OCI-LY7 (cell line): ENCODE measurements around the gene SLC2A3. TPM values are rescaled to one million over a fixed set of nuclear protein-coding genes. Genes with fewer than 3 reads are reported as not detected.

Experiments used
- BruUV-seq: library from RNA; stranded (reverse); fragments of 400-500 nt; replicated peaks from 2 replicates; lab custom pipeline; 2021; lab: Mats Ljungman, UMichigan
- CTCF ChIA-PET: fragments of 300-600 bp; sonication (Branson Sonifier 250); formaldehyde crosslinking; loops from one replicate; lab custom pipeline; 2022; ENCODE audit warnings: antibody characterized with exemption; ENCODE audit not compliant: unreplicated experiment; lab: Charles Lee
- POLR2A ChIA-PET: fragments of 300-600 bp; sonication (Branson Sonifier 250); formaldehyde crosslinking; loops from one replicate; lab custom pipeline; 2022; ENCODE audit warnings: antibody characterized with exemption; lab: Charles Lee
- DNase-seq: peaks from one replicate; pipeline ENCODE4 v3.0.0-alpha.2; 2015; ENCODE audit warnings: low spot score
- H2AFZ ChIP-seq: fragments of 200-600 bp; sonication (generic), shearing (Covaris generic); 2 replicates; pipeline ENCODE4 v1.6.1; 2014; ENCODE audit warnings: mild to moderate bottlenecking, antibody characterized with exemption, low read length, moderate library complexity
- H3K27ac ChIP-seq: fragments of 200-600 bp; sonication (generic); 2 replicates; pipeline ENCODE4 v1.5.1; 2014; ENCODE audit warnings: mixed run types, low read depth, mild to moderate bottlenecking, moderate library complexity, low read length, inconsistent platforms; ENCODE audit not compliant: poor library complexity, severe bottlenecking
- H3K36me3 ChIP-seq: fragments of 200-600 bp; sonication (generic); 2 replicates; pipeline ENCODE4 v1.6.1; 2014; ENCODE audit warnings: mild to moderate bottlenecking, antibody characterized with exemption, low read length, moderate library complexity, mixed read lengths; ENCODE audit not compliant: insufficient read depth
- H3K4me1 ChIP-seq: fragments of 200-600 bp; sonication (generic); 2 replicates; pipeline ENCODE4 v1.5.1; 2014; ENCODE audit warnings: mild to moderate bottlenecking, low read length; ENCODE audit not compliant: insufficient read depth, poor library complexity, severe bottlenecking
- H3K4me2 ChIP-seq: fragments of 200-600 bp; sonication (generic); 2 replicates; pipeline ENCODE4 v1.6.1; 2014; ENCODE audit warnings: mild to moderate bottlenecking, low read length
- H3K4me3 ChIP-seq: fragments of 200-600 bp; sonication (generic); 2 replicates; pipeline ENCODE4 v1.5.1; 2014; ENCODE audit warnings: mild to moderate bottlenecking, low read depth, low read length; ENCODE audit not compliant: poor library complexity, severe bottlenecking
- H3K79me2 ChIP-seq: fragments of 200-600 bp; sonication (generic); 2 replicates; pipeline ENCODE4 v1.6.1; 2016; ENCODE audit warnings: low read depth, mild to moderate bottlenecking, low read length, moderate library complexity, mixed read lengths; ENCODE audit not compliant: insufficient read depth
- H3K9me2 ChIP-seq: fragments of 200-600 bp; sonication (generic); 2 replicates; pipeline ENCODE4 v1.6.1; 2016; ENCODE audit warnings: mild to moderate bottlenecking, low read length, mixed read lengths; ENCODE audit not compliant: insufficient read depth
- H3K9me3 ChIP-seq: fragments of 200-600 bp; sonication (generic); 2 replicates; pipeline ENCODE4 v1.6.1; 2014; ENCODE audit warnings: mild to moderate bottlenecking, mixed run types, low read length, mixed read lengths
- H4K20me1 ChIP-seq: fragments of 200-600 bp; sonication (generic); 2 replicates; pipeline ENCODE4 v1.6.1; 2014; ENCODE audit warnings: mild to moderate bottlenecking, antibody characterized with exemption, low read length, moderate library complexity, mixed read lengths; ENCODE audit not compliant: insufficient read depth
- CTCF ChIP-seq: fragments of 200-600 bp; sonication (generic); conservative IDR thresholded peaks from 2 replicates; pipeline ENCODE4 v1.5.1; 2014; ENCODE audit warnings: mild to moderate bottlenecking, antibody characterized with exemption, low read length, moderate library complexity, mixed read lengths
- EZH2phosphoT487 ChIP-seq: fragments of 200-600 bp; sonication (generic); IDR thresholded peaks from 2 replicates; pipeline ENCODE4 v1.6.1; 2018; ENCODE audit warnings: low read depth, borderline replicate concordance, mild to moderate bottlenecking, mixed run types, antibody characterized with exemption, low read length, moderate library complexity, mixed read lengths
- intact Hi-C: fragments of 100-400 bp; cut with micrococcal nuclease; formaldehyde crosslinking; loops from one replicate; pipeline ENCODE4 v1.10.0; 2022; ENCODE audit not compliant: unreplicated experiment
- total RNA-seq, 2 experiments: library from RNA; depleted of rRNA in 1 of 2; stranded (reverse); fragments of >200 nt in 1 of 2; shearing (Covaris generic) in 1 of 2; gene quantifications; 2 replicates each; pipeline ENCODE4 v1.2.3, GENCODE V29; 2014 to 2022

The SLC2A3 gene
- total RNA-seq, 2 experiments from 2014 or later, result 3.9 to 17.9 TPM

DNA sequence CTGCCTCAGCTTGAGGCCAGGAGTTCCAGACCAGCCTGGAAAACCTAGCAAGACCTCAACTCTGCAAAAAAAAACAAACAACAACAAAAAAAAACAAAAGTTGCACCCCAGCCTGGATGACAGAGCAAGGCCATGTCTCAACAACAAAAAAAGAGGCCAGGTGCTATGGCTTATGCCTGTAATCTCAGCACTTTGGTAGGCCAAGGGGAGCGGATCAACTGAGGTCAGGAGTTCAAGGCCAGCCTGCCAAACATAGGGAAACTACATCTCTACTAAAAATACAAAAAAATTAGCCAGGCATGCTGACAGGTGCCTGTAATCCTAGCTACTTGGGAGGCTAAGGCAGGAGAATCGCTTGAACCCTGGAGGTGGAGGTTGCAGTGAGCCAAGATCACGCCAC, 56.7 kb downstream of the SLC2A3 start:
- H2AFZ ChIP-seq, result no peak overlapping the region
- DNase-seq, result no peak
- no peaks in the 10 kb centered on the region for H3K9me3 ChIP-seq
- CTCF ChIA-PET, result no interaction called here
- H4K20me1 ChIP-seq, result no peaks in the 10 kb centered on the region
- H3K36me3 ChIP-seq, result no peaks in the 10 kb centered on the region
- H3K27ac ChIP-seq, result no peak overlapping the region
- no peak for TF ChIP-seq CTCF
- no peak for TF ChIP-seq EZH2phosphoT487
- no peak overlapping the region for H3K4me3 ChIP-seq
- H3K4me2 ChIP-seq, result no peak overlapping the region
- no peaks in the 10 kb centered on the region for H3K4me1 ChIP-seq
- no TSS peak for BruUV-seq
- intact Hi-C loops, result no loop called here
- POLR2A ChIA-PET, result no interaction called here
- H3K9me2 ChIP-seq, result no peaks in the 10 kb centered on the region
- H3K79me2 ChIP-seq, result no peaks in the 10 kb centered on the region

- no peaks in the 10 kb centered on the region for H3K9me2 ChIP-seq
- H3K27ac ChIP-seq, result no peak overlapping the region
- TF ChIP-seq CTCF (no peak), EZH2phosphoT487 (no peak)
- no peak overlapping the region for H2AFZ ChIP-seq
- POLR2A ChIA-PET, result no interaction called here
- DNase-seq, result no peak
- intact Hi-C loops, result no loop called here
- no peak overlapping the region for H3K4me3 ChIP-seq
- CTCF ChIA-PET, result no interaction called here
- H3K4me1 ChIP-seq, result no peaks in the 10 kb centered on the region
- H4K20me1 ChIP-seq, result no peaks in the 10 kb centered on the region
- no peak overlapping the region for H3K4me2 ChIP-seq
- no peaks in the 10 kb centered on the region for H3K9me3 ChIP-seq
- BruUV-seq, result no TSS peak
- H3K79me2 ChIP-seq, result no peaks in the 10 kb centered on the region
- no peaks in the 10 kb centered on the region for H3K36me3 ChIP-seq
Measured at GRCh38 chr12:7877420-7877819, 58.6 kb downstream of the SLC2A3 start.

GRCh38 chr12:7872566-7873319, 63.2 kb downstream of the SLC2A3 start, which contains the start of gene SLC2A14:
Gene SLC2A14, minus strand, starts transcription at chr12:7872915. Its CDS starts 3,035 bp downstream, at chr12:7869880.
- H4K20me1 ChIP-seq, result no peaks in the 10 kb centered on the region
- no peak within 1 kb of the TSS for H3K4me2 ChIP-seq
- TF ChIP-seq EZH2phosphoT487 (no peak), CTCF (no peak)
- CTCF ChIA-PET, result no interaction called here
- no peak within 1 kb of the TSS for H2AFZ ChIP-seq
- POLR2A ChIA-PET, result interaction anchor here (0.6 kb wide), 1 partner anchor 16 kb away, joined by 3 read pairs; no protein-coding TSS in a partner anchor
- no peaks in the 10 kb centered on the region for H3K9me3 ChIP-seq
- H3K9me2 ChIP-seq, result no peaks in the 10 kb centered on the region
- intact Hi-C loops, result no loop called here
- no TSS peak for BruUV-seq
- H3K4me1 ChIP-seq, result no peaks in the 10 kb centered on the region
- no peaks in the 10 kb centered on the region for H3K79me2 ChIP-seq
- H3K36me3 ChIP-seq, result no peaks in the 10 kb centered on the region
- peak; percentile 23 for DNase-seq
- H3K4me3 ChIP-seq, result no peak within 1 kb of the TSS
- no peak within 1 kb of the TSS for H3K27ac ChIP-seq
